MV-4-11 (cell line): ENCODE measurements around the gene LZTR1.
"Not testable (repeated sequence)": the region's sequence is repeated elsewhere in the genome, so short reads cannot be mapped to it uniquely, and the experiment has no call there.

Experiments used
- DNase-seq: peaks from one replicate; lab custom pipeline; 2025; lab: John Stamatoyannopoulos, UW

LZTR1 gene

DNA sequence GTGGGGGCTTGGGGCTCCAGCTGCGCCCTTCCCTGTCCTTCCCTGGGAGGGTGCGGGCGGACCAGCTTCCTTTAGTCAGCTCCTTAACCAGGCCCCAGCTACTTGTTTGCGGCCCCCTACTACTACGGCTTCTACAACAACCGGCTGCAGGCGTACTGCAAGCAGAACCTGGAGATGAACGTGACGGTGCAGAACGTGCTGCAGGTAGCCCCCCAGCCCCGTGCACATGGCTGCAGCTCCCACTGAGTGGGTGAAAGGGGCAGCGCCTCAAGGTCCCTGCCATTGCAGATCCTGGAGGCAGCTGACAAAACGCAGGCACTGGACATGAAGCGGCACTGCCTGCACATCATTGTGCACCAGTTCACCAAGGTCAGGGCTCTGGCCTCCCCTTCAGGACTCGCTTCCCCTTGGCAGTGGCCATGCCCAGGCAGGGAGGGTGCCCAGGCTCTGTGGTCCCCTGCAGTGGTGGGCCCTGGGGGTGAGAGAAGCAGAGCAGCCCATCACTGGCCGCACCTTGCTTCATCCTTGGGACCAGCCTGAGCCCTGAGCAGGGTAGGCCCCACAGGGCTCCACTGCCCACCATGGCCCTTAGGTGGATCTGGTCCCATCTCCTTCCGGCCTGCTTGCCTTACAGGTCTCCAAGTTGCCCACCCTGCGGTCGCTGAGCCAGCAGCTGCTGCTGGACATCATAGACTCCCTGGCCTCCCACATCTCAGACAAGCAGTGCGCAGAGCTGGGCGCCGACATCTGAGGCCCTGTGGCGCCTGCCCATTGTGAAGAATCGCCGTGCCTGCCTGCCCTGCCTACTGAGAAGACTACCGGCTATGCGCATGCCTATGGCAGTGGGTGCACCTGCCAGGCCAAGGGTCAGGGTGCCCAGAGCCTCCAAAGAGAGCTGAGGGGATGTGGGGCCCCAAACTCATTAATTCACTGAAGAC is 14.8 kb downstream of the LZTR1 start:
- no peak for DNase-seq

- no peak for DNase-seq
Measured at GRCh38 chr22:20997536-20998257, 15.6 kb downstream of the LZTR1 start.

DNA sequence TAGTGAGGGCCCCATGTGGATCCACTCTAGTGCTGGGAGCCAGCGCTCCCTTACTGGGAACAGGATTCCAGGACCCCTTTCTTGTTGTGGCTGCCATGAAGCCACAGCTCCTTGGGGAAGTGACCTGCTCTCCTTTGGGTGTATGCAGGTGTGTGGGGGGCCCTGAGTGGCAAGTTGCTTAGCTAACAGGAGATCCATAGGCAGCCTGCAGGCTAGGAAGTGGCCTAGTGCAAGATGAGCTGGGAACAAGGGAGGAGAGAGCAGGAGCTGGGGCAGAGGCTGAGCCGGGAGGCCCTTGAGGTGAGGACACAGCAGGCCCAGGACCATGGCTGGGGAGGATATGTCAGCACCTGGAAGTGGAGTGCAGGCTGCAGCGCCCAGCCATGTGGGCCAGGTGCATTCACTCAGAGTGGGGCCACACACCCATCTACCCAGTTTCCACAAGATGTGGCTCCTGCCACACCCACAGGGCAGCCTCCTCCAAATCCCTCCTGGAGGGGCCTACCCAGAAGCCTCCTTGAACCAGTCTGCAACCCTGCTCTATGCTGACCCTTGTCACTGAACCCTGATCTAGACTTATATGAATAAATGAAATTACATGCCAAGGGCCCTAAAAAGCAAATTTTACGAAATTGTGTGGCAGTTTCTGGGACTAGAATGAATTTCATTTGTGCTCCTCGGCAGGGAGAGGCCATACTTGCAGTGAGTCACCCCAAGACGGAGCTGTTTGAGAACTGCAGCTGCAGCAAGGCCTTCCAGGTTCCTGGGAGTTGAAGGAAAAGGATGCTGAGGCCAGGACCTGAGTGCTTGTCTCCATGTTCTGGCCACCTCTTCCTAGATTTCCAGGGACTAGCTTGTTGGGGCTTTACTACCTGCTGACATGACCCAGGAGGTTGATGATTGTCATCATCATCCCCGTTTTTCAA is 16.6 kb downstream of the LZTR1 start:
- no peak for DNase-seq

DNA sequence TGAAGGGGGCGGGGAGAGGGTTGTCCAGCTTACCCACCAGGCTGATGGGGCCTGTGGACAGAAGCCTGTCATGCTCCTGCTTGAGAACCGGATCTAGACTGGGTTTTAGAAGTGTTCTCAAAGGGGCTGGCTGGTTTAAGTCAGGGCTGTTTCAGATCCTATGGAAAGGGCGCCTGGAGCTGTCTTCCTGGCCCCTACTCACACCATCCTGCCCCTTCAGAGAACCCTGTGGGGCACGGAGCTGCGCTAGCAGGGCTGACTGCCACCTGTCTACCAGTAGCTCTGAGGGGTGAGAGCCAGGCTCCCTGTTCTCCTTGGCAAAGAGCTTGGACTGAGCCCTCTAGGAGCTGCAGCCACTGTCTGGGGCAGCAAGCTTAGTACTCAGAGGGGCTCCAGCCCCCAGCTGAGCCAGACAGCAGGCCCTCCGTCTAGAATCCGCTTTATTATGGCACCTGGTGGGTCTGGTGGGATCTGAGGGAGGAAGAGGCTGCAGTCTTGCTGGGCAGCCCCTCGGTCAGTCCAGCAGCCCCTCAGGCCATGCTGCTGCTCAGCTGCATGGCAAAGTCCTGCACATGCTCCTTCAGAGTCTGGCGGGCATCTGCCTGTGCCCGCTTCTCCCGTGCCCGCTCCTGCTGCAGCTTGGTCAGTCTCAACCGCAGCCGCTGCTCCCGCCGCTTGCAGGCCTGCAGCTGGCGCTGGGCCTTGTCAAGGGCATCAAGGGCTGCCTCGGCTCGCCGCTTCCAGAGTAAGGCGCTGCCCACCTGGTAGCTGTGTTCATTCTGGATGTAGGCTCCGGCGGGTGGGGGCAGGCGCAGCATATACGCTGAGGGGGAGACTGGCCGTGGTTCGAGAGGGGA is 17.5 kb downstream of the LZTR1 start:
- DNase-seq: no peak

DNA sequence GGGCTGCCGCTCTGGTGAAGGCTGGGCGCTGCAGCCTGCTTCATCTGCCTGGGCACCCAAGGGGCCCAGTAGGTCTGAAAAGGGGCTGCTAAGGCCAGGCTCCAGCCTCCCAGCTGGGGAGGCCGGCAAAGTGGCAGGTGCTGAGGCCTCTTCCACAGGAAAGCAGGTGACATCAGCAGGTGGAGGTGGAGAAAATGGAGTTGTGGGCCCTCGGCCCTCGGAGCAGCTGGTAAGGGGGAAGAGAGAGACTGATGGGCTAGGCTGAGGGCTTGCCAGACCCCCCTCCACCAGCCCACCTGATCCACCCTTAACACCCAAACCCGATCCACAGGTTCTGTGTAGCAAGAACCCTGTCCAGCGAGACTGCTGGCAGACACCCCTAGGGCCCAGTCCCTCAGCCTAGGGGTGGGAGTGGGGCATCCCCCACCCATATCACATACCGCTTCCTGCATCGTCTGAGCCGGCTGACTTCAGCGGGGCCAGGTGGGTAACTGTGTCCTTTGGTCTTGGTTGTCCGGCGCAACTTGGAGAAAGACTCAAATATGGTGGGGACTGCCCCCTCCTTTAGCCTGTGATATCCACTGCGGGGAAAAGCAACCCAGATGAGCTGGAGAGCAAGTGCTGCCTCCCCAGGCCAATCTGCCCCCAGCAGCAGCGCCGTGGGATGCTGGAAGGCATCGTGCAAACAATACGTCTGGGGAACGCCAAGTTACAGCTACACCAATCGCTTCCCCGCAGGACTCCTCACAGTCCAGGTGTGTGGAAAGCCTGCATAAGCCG is 18.3 kb downstream of the LZTR1 start:
- no peak for DNase-seq

DNA sequence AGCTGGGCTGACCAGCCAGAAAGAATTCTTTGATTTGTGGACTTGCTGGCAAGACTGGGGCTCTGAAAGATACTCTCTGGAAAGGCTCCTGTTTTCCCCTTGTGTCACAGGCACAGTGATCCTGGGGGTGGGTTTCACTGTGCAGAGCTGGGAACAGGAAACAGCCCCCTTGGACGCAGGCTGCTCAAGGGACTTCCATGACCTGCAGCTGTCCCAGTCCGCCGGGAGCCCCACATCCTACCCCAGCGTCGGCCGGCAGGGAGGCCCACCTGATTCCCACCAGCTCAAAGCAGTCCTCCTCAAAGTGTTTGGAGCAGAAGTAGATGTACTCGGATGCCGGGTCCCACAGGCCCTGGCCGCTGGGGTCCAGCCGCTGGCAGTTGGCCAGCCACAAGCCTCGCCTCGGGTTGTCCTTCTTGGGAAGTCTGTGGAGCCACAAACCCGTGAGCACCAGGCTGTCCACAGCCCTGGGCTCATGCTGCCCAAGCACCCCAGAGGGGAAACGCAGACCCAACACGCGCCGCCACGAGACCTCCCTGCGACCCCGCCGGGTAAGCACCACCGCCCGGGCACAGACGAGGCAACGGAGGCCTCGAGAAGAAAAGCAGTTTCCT is 19.0 kb downstream of the LZTR1 start:
- no peak for DNase-seq

DNA sequence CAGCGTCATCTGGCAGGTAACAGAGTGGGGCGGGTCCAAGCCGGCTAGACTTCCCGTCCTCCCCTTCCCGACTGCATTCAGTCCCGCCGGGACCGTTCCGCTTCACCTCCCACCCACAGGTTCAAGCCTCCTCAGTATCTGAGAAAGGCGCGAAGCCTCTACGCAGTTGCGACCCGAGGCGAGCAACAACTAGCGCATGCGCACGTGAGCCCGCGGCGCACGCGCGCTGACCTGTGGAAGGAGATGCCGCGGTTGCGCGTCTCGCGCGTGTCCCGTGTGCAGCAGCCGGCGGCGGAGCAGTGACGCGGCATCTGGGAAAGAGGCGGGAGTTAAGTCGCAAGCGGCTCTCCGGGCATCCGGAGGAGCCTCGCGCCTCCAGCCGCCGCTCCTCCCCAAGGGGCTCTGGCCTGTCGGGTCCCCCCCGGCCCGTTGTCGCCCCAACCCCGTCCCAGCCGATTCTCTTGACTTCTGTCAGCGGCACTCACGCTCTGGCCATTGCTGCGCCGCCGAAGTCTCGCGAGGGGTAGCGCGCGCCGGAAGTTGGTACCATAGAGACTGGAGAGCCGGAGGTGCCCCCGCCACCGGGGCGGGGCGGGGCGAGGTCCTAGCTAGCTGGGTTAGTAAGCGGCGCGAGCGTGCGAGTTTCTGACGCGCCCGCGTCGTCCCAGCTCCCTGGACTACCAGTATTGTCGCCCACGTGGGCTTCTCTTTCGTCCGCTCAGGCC is 19.7 kb downstream of the LZTR1 start, which contains the start of gene THAP7:
Gene THAP7 (minus strand): TSS at position 518 of the 725 bp plus-strand sequence. CDS start 207 bp downstream, at position 311.
- peak; percentile 93 for DNase-seq

GRCh38 chr22:21003782-21004181 is 21.7 kb downstream of the LZTR1 start:
- no peak for DNase-seq

DNA sequence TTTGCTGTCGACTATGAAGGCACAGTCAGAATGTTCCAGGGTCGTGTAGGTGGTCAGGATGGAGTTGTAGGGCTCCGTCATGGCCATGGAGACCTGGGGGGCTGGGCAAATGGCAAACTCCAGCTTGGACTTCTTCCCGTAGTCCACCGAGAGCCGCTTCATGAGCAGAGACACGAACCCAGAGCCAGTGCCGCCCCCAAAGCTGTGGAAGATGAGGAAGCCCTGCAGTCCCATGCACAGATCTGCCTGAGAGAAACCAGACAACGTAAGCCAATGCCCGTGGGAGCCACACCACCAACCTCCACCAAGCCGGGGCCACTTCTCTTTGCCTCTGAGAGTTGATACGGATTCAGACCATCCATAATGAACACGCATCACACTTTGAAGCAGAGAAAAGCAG is 27.1 kb downstream of the LZTR1 start:
- not testable (repeated sequence) for DNase-seq

- DNase-seq: peak; percentile 24
Measured at GRCh38 chr22:21009638-21010425, 27.7 kb downstream of the LZTR1 start.

DNA sequence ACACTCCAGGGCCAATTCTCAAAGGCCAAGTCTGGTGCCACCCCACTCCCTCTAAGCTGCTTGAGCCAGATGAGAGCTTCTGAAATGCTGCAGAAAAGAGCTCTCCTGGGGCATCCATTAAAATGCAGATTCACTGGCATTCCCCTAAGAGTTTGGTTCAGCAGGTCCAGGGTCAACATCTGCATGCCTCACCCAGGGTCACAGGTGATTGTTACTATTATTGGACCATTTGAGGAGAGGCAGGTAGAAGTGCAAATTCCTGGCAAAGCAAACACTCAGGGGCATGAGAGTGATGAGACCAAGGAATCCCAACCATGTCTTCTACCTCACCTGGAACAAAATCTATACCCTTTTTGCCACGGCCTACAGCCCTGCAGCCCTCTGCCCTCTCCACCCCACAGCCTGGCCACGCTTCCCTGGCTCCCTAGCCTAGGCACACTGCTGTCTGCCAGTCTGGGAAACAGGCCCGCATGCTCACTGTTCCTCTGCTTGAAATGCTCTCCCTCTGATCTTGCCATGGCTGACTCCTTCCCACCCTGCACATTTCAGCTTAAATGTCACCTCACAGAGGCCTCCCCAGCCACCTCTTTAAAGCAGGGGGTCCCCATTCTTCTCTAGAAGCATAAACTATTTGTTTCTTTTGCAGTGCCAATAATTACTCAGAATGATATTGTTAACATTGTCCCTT is 28.5 kb downstream of the LZTR1 start:
- no peak for DNase-seq

GRCh38 chr22:21012446-21013407 is 30.6 kb downstream of the LZTR1 start:
- no peak for DNase-seq

GRCh38 chr22:21013657-21014201 is 31.6 kb downstream of the LZTR1 start:
- no peak for DNase-seq

DNA sequence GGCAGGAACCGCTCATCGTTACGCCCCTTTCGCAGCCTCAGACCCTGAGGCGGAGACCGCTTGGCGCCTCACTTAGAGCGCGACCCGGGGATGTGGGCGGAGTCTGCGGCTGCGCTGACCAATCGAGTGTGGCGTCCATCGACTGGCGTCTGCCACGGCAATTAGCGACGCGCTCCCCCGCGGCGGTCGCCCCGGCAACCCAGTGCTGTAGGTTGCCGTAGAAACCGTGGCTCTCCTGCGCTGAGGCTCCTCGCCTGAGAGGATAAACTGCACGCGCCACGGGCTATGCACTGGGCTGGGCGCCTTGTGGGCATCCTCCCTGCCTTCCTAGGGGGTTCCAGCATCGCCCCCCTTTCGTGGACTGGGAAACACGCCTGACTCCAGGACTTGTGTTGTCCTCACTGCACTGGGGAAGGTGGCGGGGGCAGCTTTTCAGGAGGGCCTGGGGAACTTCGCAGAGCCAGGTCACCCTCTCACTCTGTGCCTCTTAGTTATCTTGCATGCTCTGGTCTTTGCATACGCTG is 32.2 kb downstream of the LZTR1 start:
- DNase-seq: peak; percentile 92

GRCh38 chr22:21014726-21015465 is 32.8 kb downstream of the LZTR1 start, which contains the start of gene P2RX6:
P2RX6 (plus strand) TSS chr22:21015165; CDS start chr22:21015175, 10 bp downstream.
- DNase-seq: peak; percentile 53
